DMS53 treated with DMSO at 0.1 percent for 48 hours (cell line): Measurements from ENCODE around the gene KCNAB2.

Source experiments
- DNase-seq: peaks from one replicate; lab custom pipeline; 2025; ENCODE audit not compliant: unreplicated experiment; lab: John Stamatoyannopoulos, UW

KCNAB2 gene

GRCh38 chr1:6094801-6095505 is 49.3 kb downstream of the KCNAB2 start:
- DNase-seq: no peak

DNA sequence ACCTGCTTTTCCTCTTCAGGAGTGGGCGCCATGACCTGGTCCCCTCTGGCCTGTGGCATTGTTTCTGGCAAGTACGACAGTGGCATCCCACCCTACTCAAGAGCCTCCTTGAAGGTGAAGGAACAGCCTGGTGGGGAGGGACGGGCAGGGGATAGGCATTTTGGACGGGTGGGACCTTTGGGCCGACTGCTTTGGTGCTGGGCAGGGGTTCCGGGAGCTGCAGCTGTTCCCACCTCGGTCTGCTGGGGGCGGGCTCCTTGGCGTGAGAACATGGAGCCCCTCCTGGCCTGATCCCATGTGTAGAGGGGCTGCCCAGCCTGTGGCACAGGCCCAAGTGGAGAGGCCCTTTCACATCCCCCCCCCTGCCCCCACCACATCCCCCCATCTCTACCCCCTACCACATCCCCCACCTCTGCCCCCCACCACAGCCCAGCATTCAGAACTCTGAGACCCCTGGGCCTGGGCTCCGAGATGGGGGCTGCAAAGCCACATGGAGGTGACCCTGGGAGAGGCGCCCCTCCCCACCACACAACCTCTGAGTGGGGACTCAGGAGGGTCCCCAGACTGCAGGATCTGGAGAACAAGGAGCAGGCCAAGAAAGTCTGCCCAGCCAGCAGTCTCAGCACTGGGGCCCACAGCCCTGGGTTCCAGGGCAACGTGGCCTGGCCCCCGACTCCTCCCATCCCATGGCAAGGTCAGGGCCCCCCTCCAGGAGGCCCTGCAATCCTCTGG is 50.0 kb downstream of the KCNAB2 start:
- no peak for DNase-seq

GRCh38 chr1:6096243-6097116 is 50.8 kb downstream of the KCNAB2 start:
- DNase-seq: no peak

GRCh38 chr1:6097117-6097595 is 51.5 kb downstream of the KCNAB2 start:
- no peak for DNase-seq

DNA sequence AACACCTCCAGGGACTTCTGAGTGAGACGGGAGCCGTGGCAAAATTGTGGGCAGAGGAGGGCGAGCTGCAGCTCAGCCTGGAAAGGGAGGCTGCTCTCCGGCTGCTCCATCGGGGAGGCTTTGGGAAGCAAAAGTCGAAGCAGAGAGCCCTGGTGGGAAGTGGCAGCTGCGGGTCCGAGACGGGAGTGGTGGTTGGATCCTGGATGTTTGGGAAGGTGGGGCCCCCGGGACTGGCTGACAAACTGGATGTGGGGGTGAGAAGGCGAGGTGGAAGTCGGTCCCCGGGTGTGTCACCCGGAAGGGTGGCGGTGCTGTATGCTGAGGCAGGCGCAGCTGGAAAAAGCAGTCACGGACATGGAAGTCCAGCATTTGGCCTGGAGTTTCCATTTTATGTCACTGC is 52.1 kb downstream of the KCNAB2 start:
- no peak for DNase-seq

GRCh38 chr1:6098303-6099215 is 52.9 kb downstream of the KCNAB2 start:
- DNase-seq: no peak

DNA sequence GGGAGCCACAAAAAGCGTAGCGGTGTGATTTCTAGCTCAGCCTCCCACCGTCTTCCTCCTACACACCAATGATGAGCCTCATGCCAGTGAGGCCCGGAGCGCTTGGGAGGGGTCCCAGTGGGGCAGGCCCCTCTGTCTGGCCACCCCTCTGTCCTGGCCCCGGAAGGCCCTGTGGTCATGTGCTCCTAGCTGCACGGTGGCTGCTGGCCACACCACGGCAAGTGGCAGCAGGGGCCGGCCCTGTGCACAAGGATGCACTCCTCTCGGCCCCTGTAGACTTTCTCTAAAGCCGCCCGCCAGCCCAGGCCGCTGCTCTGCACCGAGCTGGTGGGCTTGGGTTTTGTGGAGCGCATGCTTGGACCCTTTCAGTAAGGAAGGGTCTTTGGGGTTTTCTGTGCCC is 53.6 kb downstream of the KCNAB2 start:
- DNase-seq: no peak

GRCh38 chr1:6099787-6100765 is 54.4 kb downstream of the KCNAB2 start:
- no peak for DNase-seq

GRCh38 chr1:6100861-6101783 is 55.4 kb downstream of the KCNAB2 start:
- no peak for DNase-seq

DNA sequence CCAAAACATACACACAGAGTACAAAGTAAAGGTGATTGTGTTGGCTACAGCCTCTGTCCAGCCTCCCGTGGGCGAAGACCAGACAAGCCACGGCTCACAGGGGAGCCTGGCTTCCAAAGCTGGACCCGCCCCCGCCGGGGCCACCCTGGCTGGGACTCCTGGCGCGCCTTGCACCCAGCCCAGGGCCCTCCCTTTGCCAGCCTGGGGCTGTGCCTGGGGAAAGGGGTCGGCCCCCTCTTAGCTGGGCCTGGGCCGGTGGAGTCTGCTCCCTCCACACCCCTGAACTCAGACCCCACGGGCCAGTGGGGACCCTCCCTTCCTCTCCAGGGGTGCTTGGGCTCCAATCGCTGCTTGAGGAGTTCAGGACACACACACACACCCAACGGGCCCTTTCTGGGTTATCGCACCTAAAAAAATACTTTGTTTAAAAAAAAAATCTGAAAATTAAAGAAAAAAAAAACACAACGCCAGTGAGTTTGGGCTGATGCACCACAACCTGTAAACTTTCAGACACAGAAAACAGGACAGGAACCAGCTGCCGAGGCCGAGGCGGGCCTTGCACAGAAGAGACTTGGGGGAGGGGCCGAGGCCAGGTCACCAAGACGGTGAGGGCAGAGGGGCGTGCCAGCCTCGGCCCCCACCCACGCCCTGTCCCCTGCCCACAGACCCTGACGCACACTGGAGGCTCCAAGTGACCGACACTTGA is 56.3 kb downstream of the KCNAB2 start:
- no peak for DNase-seq

DNA sequence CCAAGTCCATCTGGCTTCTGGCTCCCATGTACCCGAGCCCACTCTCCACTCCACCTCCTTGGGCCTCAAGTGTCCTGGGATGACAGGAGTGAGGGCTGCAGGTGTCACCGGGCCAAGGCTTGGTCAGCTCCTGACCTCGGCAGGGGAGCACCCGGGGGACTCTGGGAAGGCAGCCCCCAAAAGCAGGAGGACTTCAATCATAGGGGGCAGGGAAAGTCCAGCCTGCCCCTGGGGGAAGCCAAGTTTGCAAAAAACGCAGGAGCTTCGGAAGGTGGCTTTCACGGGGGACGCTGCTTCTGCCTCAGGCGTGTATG is 56.8 kb downstream of the KCNAB2 start:
- no peak for DNase-seq

DNA sequence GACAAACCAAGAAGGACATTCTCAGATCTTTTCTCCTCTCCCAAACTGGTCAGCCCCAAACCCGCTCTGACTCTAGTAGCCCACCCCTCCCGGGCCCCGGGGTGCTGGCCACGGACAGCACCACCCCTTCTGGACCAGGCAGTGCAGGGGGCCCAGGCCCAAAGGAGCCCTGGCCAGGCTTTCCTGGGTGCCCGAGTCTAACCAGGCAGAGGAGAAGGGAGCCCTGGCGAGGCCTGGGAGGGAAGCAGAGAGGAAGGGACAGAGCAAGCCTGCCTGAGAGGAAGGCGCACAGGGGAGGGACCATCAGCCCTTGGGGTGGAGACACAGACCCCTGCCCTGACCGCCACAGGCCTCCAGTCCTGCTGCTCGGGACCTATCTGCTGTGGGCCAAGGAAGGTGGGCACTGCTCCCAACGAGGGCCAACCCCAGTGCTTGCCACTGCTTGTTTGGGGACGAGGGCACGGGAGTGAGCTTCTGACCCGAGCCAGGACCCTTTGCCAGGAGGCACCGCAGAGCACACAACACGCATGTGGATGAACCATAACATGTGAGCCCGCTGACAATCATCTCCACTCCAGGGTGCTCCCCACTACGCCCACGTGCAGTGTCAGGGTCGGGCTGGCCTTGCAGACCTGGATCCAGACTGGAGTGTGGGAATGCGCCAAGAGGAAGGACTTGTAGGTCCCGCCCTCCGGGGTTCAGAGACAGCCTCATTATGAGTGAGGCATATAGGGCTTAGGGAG is 57.6 kb downstream of the KCNAB2 start:
- no peak for DNase-seq

DNA sequence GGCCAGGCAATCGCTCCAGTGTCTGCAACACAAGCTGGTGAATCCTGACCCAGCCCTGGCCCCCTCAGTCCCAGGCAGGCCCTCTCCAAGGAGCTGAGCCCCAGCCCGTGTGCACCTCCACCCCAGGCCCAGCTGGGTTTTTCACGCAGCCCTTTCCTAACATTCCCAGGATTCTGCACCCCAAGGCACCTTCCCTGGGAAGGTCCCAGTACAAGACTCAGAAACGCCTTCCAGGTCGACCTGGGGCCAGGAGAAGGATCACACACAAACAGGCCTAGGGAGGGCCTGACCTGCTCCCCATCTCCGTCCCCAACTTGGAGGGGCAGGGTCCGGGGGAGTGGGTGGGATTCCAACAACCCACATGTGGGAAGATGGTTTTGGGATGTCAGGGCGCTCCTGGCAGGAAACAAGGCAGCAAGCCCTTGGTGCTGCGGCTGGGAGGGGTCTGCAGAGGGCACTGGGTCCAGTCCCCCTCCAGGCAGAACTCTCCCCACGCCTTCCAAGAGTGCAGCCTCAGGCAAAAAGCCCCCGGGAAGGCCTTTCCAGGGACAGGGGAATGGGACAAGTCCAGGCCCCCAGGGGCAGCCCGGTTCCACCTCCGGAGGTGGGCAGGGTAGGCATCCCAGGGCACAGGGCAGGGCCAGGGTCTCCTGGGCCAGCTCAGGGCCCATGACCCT is 58.3 kb downstream of the KCNAB2 start:
- DNase-seq: no peak

GRCh38 chr1:6104631-6105030 is 58.9 kb downstream of the KCNAB2 start:
- DNase-seq: no peak

DNA sequence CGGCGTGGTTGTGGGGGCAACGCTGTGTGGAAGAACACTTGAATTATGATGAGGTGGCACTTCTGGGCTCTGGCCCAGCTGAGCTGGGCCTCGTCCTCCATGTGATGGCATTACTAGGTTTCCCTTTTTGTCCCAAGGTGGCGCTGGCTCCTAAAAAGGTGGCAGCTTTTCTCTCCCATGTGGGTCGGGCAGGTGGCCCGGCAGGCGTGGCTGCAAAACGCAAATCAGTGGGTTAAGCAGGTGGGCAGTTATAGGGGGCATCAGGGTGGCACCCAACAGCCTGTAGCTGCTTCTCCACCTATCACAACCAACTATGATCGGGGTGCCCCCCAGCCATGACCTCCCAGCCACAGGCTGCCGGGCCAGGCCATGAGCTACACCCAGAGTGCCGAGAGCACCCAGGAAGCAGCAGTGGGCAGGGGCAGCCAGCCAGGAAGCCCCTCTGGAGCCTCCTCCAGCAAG is 59.6 kb downstream of the KCNAB2 start:
- DNase-seq: peak; percentile 16

GRCh38 chr1:6105763-6106162 is 60.1 kb downstream of the KCNAB2 start:
- no peak for DNase-seq
